Adrenal gland (tissue), 12 donors: ENCODE data around the gene FHIT. TPM values are rescaled to one million over a fixed set of nuclear protein-coding genes. Genes with fewer than 3 reads are reported as not detected.

Experiments used
- DNase-seq, 7 donors: peaks; one replicate each; pipeline ENCODE4 v3.0.0-alpha.2; 2019 to 2020
- H3K27ac ChIP-seq, 5 donors: fragments of 200-600 bp; sonication (generic) in 4 of 5; 1 replicate in 3 of 5; 2 replicates in 2 of 5; pipeline versions ENCODE4 v1.5.1 to v1.8.0; 2016 to 2020; ENCODE audit warnings: mild to moderate bottlenecking in 1 of 5
- H3K27me3 ChIP-seq: fragments of 200-600 bp; 2 replicates; pipeline ENCODE4 v1.8.0; 2021
- H3K36me3 ChIP-seq, 2 donors: fragments of 200-600 bp; replicated peaks in 1 of 2; 1 replicate in 1 of 2; 2 replicates in 1 of 2; pipeline versions ENCODE4 v1.5.1 to v1.8.0; 2018 to 2022
- H3K4me1 ChIP-seq, 2 donors: fragments of 200-600 bp; replicated peaks in 1 of 2; 1 replicate in 1 of 2; 2 replicates in 1 of 2; pipeline versions ENCODE4 v1.5.1 to v1.8.0; 2018 to 2021
- H3K4me3 ChIP-seq, 4 donors: fragments of 200-600 bp; sonication (generic) in 3 of 4; one replicate each; pipeline ENCODE4 v1.5.1; 2016 to 2018
- H3K9me3 ChIP-seq, 3 donors: fragments of 200-600 bp; sonication (generic) in 1 of 3; replicated peaks in 1 of 3; 1 replicate in 2 of 3; 2 replicates in 1 of 3; pipeline versions ENCODE4 v1.5.1 to v1.8.0; 2016 to 2021
- POLR2A ChIP-seq, 2 donors: fragments of 450-650 bp; IDR thresholded peaks; one replicate each; pipeline ENCODE4 v1.6.1; 2017; ENCODE audit warnings: antibody characterized with exemption in 2 of 2, mild to moderate bottlenecking in 2 of 2, moderate library complexity in 1 of 2
- WGBS, 4 donors: extraction: QIAGEN DNeasy Blood & Tissue Kit in 2 of 4; methylation state at CpG; one replicate each; pipeline versions ENCODE4 v1.1.5 to v1.1.7; 2013 to 2017; 5-methylcytosine and 5-hydroxymethylcytosine counted together
- intact Hi-C, 2 donors: fragments of 100-400 bp; cut with DNase I; formaldehyde crosslinking; loops; one replicate each; pipeline versions ENCODE4 v1.14.1 to v1.15.0; 2022 to 2023
- polyA plus RNA-seq, 3 donors: library from polyadenylated mRNA; stranded (reverse); fragments of 200-250 nt in 2 of 3; fragments of 350-450 nt in 1 of 3; fragmentation: Illumina TruSeq in 1 of 3; extraction: RNeasy Lipid Tissue Mini Kit (QIAGEN cat#74804) in 1 of 3; gene quantifications; one replicate each; pipeline ENCODE4 v1.2.3, GENCODE V29; 2013 to 2014
- total RNA-seq, 9 donors: library from RNA; depleted of rRNA in 4 of 9; stranded (reverse); fragments of >200 nt in 4 of 9; fragments of 120-200 nt in 1 of 9; fragmentation: NEBNext Ultra II Directional in 1 of 9; extraction: Animal tissue kit (Norgen Biotek cat#: 25700) in 1 of 9; gene quantifications; one replicate each; pipeline versions ENCODE4 v1.1.0 to v1.2.4, GENCODE V29; 2013 to 2023
- TF ChIP-seq, protein P1 (sequence below), 6 experiments: fragments of 450-650 bp in 4 of 6; fragments of 200-600 bp in 2 of 6; sonication (generic) in 1 of 6; IDR thresholded peaks; 1 replicate in 5 of 6; 2 replicates in 1 of 6; pipeline versions ENCODE4 v1.5.1 to v1.8.0; 2016 to 2021; ENCODE audit warnings: antibody characterized with exemption in 6 of 6, mild to moderate bottlenecking in 2 of 6, moderate library complexity in 1 of 6
- donor health status: healthy with polysubstance abuse.
- donor health status: Bipolar disorder and iron deficiency.
- donor health status: DM: yes; HTN: yes; CAD: no.
- donor health status: DM: no; HTN: no; CAD: no.
- donor health status: DM: no; HTN: no; CAD: no.
- donor health status: DM: yes; HTN: yes; CAD: no.

Gene FHIT
- total and polyA plus RNA-seq, 12 donors, result 14.1 to 43.9 (median 28.8) TPM

DNA sequence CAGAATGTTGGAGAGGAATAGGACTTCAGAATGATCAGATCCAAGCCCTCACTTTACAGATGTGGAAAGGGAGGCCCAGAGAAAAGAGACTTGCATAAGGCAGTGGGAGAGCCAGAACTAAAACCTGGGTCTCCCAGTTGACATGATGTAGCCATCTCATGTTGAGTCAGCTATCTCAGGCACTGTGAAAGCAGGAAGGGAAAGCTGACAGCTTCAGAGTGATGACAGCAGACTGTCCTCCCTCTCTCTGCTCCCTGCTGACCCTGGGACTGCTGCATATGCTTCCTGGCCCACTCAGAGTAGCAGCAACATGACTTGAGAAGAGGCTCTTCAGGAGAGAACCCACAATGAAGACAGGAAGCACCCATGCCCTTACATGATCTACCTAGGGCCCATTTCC lies 14.7 kb downstream of the FHIT start:
- Histone ChIP-seq H3K4me1 (peaks cover 0 to 17% of the 10 kb centered on the region in 2 donors), H3K9me3 (no peaks in the 10 kb centered on the region), H3K4me3 (no peak overlapping the region), H3K27me3 (no peaks in the 10 kb centered on the region), H3K36me3 (no peaks in the 10 kb centered on the region), H3K27ac (no peak overlapping the region)
- DNase-seq, result peak in 1 of 7 donors; percentile 25
- no peak for TF ChIP-seq POLR2A (IDR thresholded peaks at IDR 0.05)
- TF ChIP-seq, protein P1, sequence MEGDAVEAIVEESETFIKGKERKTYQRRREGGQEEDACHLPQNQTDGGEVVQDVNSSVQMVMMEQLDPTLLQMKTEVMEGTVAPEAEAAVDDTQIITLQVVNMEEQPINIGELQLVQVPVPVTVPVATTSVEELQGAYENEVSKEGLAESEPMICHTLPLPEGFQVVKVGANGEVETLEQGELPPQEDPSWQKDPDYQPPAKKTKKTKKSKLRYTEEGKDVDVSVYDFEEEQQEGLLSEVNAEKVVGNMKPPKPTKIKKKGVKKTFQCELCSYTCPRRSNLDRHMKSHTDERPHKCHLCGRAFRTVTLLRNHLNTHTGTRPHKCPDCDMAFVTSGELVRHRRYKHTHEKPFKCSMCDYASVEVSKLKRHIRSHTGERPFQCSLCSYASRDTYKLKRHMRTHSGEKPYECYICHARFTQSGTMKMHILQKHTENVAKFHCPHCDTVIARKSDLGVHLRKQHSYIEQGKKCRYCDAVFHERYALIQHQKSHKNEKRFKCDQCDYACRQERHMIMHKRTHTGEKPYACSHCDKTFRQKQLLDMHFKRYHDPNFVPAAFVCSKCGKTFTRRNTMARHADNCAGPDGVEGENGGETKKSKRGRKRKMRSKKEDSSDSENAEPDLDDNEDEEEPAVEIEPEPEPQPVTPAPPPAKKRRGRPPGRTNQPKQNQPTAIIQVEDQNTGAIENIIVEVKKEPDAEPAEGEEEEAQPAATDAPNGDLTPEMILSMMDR (IDR thresholded peaks at IDR 0.05), result no peak
- intact Hi-C loops, result no loop called here

DNA sequence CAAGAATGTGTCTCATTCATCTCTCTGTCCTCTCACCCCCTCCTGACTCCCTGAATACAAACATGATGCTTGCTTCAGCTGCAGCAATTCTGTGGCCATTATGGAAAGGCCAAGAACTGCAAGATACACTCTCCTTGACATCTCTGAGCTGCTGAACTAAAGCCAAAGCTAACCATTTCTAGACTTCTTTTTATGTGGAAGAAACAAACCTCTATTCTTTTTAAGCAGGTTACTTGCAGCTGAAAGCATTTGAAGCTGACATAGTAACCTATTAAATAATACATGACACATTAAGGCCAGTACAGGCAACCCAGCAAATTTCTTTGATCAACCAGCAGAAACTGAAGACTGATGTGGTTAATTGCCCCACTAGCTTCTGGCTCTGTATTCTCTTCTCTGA lies 17.5 kb downstream of the FHIT start:
- Histone ChIP-seq H3K9me3 (no peaks in the 10 kb centered on the region), H3K36me3 (no peaks in the 10 kb centered on the region), H3K27me3 (no peaks in the 10 kb centered on the region), H3K4me3 (no peak overlapping the region), H3K4me1 (peaks cover 0 to 9% of the 10 kb centered on the region in 2 donors), H3K27ac (no peak overlapping the region)
- intact Hi-C loops, result no loop called here
- TF ChIP-seq, protein P1 (IDR thresholded peaks at IDR 0.05), result no peak
- no peak for TF ChIP-seq POLR2A (IDR thresholded peaks at IDR 0.05)
- DNase-seq, result no peak

DNA sequence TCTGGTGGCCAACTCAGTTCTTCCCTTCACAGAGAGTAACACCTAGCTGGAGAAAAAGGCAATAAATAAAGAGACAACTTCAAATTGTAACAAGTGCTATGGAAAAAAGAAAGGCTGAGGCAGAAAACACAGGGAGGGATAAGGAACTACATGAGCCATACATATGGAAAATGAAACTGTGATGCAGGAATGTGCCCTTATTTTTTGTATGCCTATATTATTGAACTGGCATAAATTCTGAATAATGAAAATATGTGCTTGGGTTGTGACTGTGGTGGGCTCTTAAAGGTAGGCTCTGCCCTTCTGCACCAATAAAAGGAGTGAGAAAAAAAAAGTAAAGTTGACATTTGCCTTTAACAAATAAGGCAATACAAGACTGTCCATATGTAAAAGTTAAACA lies 19.6 kb downstream of the FHIT start:
- no peak for DNase-seq
- H3K9me3 ChIP-seq, result no peaks in the 10 kb centered on the region
- no peaks in the 10 kb centered on the region for H3K27me3 ChIP-seq
- H3K27ac ChIP-seq, result no peak overlapping the region
- peaks cover 0 to under 1% of the 10 kb centered on the region in 2 donors for H3K4me1 ChIP-seq
- H3K36me3 ChIP-seq, result no peaks in the 10 kb centered on the region
- H3K4me3 ChIP-seq, result no peak overlapping the region
- TF ChIP-seq, protein P1 (IDR thresholded peaks at IDR 0.05), result no peak
- TF ChIP-seq POLR2A (IDR thresholded peaks at IDR 0.05), result no peak
- intact Hi-C loops, result no loop called here

DNA sequence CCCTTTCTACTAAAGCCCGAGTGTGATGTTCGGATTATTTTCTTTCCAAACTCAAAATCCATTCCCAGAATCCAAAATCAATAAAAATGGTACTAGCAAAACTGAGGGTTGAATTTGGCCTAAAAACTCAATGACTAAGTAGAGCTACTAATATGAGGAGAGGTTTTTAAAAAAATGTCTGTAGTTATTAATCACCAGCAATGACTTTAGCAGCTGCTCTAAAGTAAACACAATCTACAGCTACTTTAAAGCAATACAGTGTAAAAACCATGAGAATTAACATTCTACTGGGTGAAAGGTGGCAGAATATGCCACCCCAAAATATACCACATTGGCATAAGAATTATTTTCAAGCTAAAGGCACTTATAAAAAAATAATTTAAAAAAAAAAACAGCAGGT lies 23.5 kb downstream of the FHIT start:
- TF ChIP-seq, protein P1 (IDR thresholded peaks at IDR 0.05), result no peak
- no peak for TF ChIP-seq POLR2A (IDR thresholded peaks at IDR 0.05)
- 88 to 94% (median 91%) methylated on average over 2 of the region's 2 CpGs for WGBS, 4 donors
- H3K36me3 ChIP-seq, result no peaks in the 10 kb centered on the region
- intact Hi-C loops, result no loop called here
- H3K9me3 ChIP-seq, result no peaks in the 10 kb centered on the region
- no peak overlapping the region for H3K4me3 ChIP-seq
- peaks cover 0 to 12% of the 10 kb centered on the region in 2 donors for H3K4me1 ChIP-seq
- H3K27ac ChIP-seq, result no peak overlapping the region
- DNase-seq, result no peak
- H3K27me3 ChIP-seq, result no peaks in the 10 kb centered on the region
